ENCODE results near the gene ATF3.

Gene ATF3

DNA sequence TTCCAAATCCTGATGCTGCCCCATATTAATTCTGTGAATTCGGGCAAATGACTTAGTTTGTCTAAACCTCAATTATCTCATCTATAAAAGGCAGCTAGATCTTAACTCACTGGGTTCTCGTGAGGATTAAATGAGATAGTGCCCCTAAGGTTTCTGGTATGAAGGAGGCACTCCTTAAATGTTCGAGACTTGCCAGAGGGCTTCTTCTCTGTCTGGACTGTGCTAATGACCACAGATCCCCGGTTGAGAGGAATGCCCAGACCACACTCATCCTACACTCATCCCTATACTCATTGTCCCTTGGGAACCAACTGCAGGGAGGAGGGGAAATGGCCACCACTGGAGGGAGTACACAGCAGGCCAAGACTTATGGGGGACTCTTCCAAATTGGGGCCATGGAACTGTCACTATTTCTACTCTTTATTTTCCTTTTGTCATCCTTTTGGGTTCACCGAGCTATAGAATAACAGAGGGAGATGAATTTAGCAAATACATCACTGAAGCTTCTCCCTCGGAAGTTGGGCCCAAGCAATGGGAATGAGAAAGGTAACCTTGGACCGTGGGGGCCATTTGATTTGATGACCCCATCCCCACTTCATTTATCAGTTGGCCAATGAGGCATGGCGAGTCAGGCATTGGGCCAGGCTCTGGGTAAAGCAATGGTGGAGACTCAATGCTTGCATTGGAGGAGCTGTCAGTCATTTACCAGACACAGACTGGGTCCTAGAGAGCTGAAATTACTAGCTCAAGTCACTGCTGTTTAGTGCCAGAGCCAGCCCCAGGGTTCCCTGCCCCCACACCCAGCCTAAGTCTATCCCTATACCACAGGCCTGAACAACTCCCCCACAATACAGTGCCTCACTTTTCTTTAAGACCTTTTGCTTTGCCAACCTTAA is 5.1 kb downstream of the ATF3 start:
- no peak overlapping the region for H3K4me3 ChIP-seq (ENCODE audit: low read length)
- TF ChIP-seq, protein P1, sequence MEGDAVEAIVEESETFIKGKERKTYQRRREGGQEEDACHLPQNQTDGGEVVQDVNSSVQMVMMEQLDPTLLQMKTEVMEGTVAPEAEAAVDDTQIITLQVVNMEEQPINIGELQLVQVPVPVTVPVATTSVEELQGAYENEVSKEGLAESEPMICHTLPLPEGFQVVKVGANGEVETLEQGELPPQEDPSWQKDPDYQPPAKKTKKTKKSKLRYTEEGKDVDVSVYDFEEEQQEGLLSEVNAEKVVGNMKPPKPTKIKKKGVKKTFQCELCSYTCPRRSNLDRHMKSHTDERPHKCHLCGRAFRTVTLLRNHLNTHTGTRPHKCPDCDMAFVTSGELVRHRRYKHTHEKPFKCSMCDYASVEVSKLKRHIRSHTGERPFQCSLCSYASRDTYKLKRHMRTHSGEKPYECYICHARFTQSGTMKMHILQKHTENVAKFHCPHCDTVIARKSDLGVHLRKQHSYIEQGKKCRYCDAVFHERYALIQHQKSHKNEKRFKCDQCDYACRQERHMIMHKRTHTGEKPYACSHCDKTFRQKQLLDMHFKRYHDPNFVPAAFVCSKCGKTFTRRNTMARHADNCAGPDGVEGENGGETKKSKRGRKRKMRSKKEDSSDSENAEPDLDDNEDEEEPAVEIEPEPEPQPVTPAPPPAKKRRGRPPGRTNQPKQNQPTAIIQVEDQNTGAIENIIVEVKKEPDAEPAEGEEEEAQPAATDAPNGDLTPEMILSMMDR (conservative IDR thresholded peaks at IDR 0.05; ENCODE audit: low read length): no peak
- peak; percentile 65 for DNase-seq (ENCODE audit: low read depth)

DNA sequence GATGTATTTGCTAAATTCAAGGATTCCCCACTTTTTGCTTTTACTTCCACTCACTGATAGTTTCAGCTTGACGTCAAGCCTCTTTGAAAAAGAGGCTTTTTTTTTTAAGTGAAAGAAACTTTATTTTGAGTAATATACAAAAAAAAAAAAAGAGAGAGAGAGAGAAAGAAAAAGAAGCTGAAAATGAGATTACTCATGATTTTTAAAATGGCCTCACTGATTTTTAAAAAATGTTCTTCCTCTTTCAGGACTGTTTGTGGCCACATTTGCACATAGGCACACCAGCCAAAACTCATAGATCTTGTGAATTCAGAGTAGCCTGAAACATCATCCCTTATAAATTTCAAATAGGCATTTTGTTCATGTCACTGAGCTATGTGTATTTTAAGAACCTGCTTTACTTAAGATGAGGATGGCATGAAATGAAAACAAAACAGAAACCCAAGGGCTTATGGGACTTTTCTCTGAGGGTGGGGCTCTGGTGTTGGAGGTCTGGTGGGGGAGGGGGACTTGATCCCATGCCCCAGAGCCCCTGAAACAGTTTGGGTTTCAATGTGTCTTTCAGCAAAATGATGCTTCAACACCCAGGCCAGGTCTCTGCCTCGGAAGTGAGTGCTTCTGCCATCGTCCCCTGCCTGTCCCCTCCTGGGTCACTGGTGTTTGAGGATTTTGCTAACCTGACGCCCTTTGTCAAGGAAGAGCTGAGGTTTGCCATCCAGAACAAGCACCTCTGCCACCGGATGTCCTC is 6.1 kb downstream of the ATF3 start:
- DNase-seq (ENCODE audit: low read depth): peak; percentile 11
- H3K4me3 ChIP-seq (ENCODE audit: low read length): no peak overlapping the region
- TF ChIP-seq, protein P1 (conservative IDR thresholded peaks at IDR 0.05; ENCODE audit: low read length): no peak

GRCh38 chr1:212615201-212615470 is 6.6 kb downstream of the ATF3 start:
- DNase-seq (ENCODE audit: low read depth): no peak
- TF ChIP-seq, protein P1 (conservative IDR thresholded peaks at IDR 0.05; ENCODE audit: low read length): no peak
- H3K4me3 ChIP-seq (ENCODE audit: low read length): no peak overlapping the region

DNA sequence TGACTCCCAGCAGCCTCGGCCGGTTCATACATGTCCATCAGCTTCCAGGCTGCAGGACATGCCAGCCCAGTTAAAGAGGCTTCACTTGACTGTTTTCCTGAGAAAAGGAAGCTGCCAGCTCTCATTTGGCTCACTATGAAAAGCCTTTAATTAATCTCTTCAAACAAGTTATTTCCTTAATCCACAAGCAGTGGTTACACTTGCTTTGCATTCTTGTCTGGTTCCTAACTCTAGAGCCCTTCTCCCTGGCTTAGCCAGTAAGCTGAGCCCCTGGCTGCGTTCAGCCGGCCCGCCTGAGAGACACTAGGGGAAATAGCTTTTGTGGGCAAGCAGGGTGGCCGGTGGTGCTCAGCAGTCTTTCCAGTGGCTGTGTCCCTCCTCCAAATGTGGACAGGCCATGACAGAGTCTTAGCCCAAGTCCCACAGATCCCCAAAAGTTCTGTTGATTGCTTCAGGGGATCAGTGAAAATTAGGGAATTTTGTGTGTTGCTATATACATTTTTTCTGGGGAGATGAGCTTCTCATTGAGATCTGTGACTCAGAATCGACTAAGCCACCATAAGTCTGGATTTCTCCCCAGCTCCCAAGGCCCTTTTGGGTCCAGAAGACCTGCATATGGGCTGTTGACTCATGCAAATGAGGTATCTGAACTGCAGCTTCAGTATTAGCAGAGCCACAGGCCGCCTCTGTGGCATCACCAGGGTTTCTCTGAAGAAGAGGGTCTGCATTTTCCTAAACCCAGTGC is 10.1 kb downstream of the ATF3 start:
- no peak for DNase-seq (ENCODE audit: low read depth)
- TF ChIP-seq, protein P1 (conservative IDR thresholded peaks at IDR 0.05; ENCODE audit: low read length): no peak

DNA sequence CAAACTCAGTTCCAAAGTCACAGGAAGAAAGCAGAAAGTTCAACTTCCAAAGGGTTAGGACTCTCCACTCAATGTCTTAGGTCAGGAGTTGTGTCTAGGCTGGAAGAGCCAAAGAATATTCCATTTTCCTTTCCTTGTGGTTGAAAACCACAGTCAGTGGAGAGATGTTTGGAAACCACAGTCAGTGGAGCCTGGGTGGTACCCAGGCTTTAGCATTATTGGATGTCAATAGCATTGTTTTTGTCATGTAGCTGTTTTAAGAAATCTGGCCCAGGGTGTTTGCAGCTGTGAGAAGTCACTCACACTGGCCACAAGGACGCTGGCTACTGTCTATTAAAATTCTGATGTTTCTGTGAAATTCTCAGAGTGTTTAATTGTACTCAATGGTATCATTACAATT is 11.7 kb downstream of the ATF3 start:
- DNase-seq (ENCODE audit: low read depth): no peak
- TF ChIP-seq, protein P1 (conservative IDR thresholded peaks at IDR 0.05; ENCODE audit: low read length): no peak
- H3K4me3 ChIP-seq (ENCODE audit: low read length): no peak overlapping the region

More for the DNA sequence above, 10.1 kb downstream of the ATF3 start:
- H3K4me3 ChIP-seq (ENCODE audit: low read length): no peak overlapping the region

DNA sequence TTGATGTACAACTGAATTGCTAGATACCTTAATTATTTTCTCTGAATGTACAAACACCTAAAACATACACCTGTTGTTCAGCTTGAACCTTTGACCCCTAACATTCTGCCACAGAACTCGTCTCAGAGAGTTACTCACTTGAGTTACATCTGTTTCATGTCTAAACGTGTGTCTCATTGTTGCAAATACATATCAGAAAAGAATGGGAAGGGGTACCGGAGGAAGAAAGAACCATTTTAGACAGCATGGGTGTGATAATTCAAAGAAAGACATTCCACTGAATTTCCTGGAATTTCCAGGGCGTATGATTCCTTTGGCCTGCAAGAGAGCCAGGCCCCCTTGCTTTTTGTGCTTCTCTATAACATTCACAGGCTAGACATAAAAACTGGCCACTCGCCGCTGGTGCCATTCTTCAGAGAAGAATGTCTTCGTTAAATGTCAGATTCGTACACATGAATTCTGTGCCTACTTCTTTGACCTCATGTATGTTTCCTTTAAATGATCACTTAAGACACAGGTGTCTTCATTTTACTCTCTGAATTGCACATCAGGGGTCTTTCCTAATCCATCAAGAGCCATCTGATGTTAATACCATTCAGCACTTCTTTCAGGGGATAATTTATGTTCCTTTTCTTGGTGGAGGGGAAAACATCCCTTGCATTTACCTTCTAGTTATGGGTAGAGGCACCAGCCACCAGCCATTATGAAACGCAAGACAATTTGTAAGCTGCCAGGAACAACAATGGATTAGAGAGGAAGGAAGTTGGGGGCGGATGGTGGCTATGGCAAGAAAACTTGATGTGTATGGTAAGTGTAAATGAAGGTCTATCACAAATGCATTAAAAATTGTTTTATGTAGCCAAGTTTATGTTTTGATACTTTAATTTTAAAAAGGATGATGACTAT is 12.7 kb downstream of the ATF3 start:
- H3K4me3 ChIP-seq (ENCODE audit: low read length): no peak overlapping the region
- DNase-seq (ENCODE audit: low read depth): no peak
- TF ChIP-seq, protein P1 (conservative IDR thresholded peaks at IDR 0.05; ENCODE audit: low read length): no peak
